HEK293 (cell line): ENCODE results near the gene CDON.

ENCODE experiments used
- GLI2 ChIP-seq: fragments of 450-650 bp; formaldehyde crosslinking; IDR thresholded peaks from 2 replicates; pipeline ENCODE4; 2017; ENCODE audit warnings: missing biosample characterization, missing genetic modification characterization, low read depth, borderline replicate concordance
- IKZF3 ChIP-seq: fragments of 450-650 bp; IDR thresholded peaks from 2 replicates; pipeline ENCODE4 v1.5.0; 2018; ENCODE audit warnings: missing biosample characterization, mild to moderate bottlenecking, missing genetic modification characterization, moderate library complexity
- KLF9 ChIP-seq: fragments of 450-650 bp; formaldehyde crosslinking; IDR thresholded peaks from 2 replicates; pipeline ENCODE4 v1.5.1; 2016; ENCODE audit warnings: missing biosample characterization, missing genetic modification characterization, low read depth
- PATZ1 ChIP-seq: fragments of 450-650 bp; formaldehyde crosslinking; IDR thresholded peaks from 2 replicates; pipeline ENCODE4 v1.5.1; 2016; ENCODE audit warnings: missing biosample characterization, missing genetic modification characterization
- PRDM1 ChIP-seq: fragments of 450-650 bp; formaldehyde crosslinking; IDR thresholded peaks from 2 replicates; pipeline ENCODE4; 2016; ENCODE audit warnings: missing biosample characterization, missing genetic modification characterization
- SALL2 ChIP-seq: fragments of 450-650 bp; formaldehyde crosslinking; IDR thresholded peaks from 2 replicates; pipeline ENCODE4 v1.5.0; 2017; ENCODE audit warnings: missing biosample characterization, mild to moderate bottlenecking, missing genetic modification characterization, borderline replicate concordance
- SCRT2 ChIP-seq: fragments of 450-650 bp; formaldehyde crosslinking; IDR thresholded peaks from 2 replicates; pipeline ENCODE4 v1.5.1; 2016; ENCODE audit warnings: missing biosample characterization, missing genetic modification characterization
- SP2 ChIP-seq: fragments of 450-650 bp; formaldehyde crosslinking; IDR thresholded peaks from 2 replicates; pipeline ENCODE4 v1.5.1; 2016; ENCODE audit warnings: missing biosample characterization, missing genetic modification characterization
- TCF7L2 ChIP-seq: IDR thresholded peaks from 2 replicates; pipeline ENCODE4 v1.6.1; 2011; ENCODE audit warnings: low read depth, mild to moderate bottlenecking, inconsistent platforms, low read length, moderate library complexity, borderline replicate concordance
- ZBTB17 ChIP-seq: fragments of 450-650 bp; formaldehyde crosslinking; IDR thresholded peaks from 2 replicates; pipeline ENCODE4 v1.5.1; 2016; ENCODE audit warnings: missing biosample characterization, missing genetic modification characterization
- ZFP37 ChIP-seq: fragments of 450-650 bp; formaldehyde crosslinking; IDR thresholded peaks from 2 replicates; pipeline ENCODE4 v1.5.1; 2016; ENCODE audit warnings: missing biosample characterization, missing genetic modification characterization
- ZIC2 ChIP-seq: fragments of 450-650 bp; formaldehyde crosslinking; IDR thresholded peaks from 2 replicates; pipeline ENCODE4 v1.5.1; 2016; ENCODE audit warnings: missing biosample characterization, missing genetic modification characterization
- ZNF133 ChIP-seq: fragments of 450-650 bp; formaldehyde crosslinking; IDR thresholded peaks from 2 replicates; pipeline ENCODE4 v1.5.1; 2016; ENCODE audit warnings: missing biosample characterization, missing genetic modification characterization
- ZNF155 ChIP-seq: fragments of 450-650 bp; formaldehyde crosslinking; IDR thresholded peaks from 2 replicates; pipeline ENCODE4 v1.5.1; 2016; ENCODE audit warnings: missing biosample characterization, missing genetic modification characterization
- ZNF157 ChIP-seq: fragments of 450-650 bp; formaldehyde crosslinking; IDR thresholded peaks from 2 replicates; pipeline ENCODE4 v1.5.1; 2016; ENCODE audit warnings: missing biosample characterization, missing genetic modification characterization
- ZNF16 ChIP-seq: fragments of 450-650 bp; formaldehyde crosslinking; IDR thresholded peaks from 2 replicates; pipeline ENCODE4 v1.5.1; 2016; ENCODE audit warnings: low read depth, missing biosample characterization, missing genetic modification characterization
- ZNF175 ChIP-seq: fragments of 450-650 bp; formaldehyde crosslinking; IDR thresholded peaks from 2 replicates; pipeline ENCODE4 v1.5.1; 2016; ENCODE audit warnings: missing biosample characterization, missing genetic modification characterization
- ZNF302 ChIP-seq: fragments of 450-650 bp; formaldehyde crosslinking; IDR thresholded peaks from 2 replicates; pipeline ENCODE4 v1.5.1; 2016; ENCODE audit warnings: missing biosample characterization, missing genetic modification characterization, low read depth
- ZNF398 ChIP-seq: fragments of 450-650 bp; formaldehyde crosslinking; IDR thresholded peaks from 2 replicates; pipeline ENCODE4 v1.5.1; 2017; ENCODE audit warnings: missing biosample characterization, missing genetic modification characterization
- ZNF426 ChIP-seq: fragments of 450-650 bp; formaldehyde crosslinking; IDR thresholded peaks from 2 replicates; pipeline ENCODE4 v1.5.1; 2017; ENCODE audit warnings: missing biosample characterization, missing genetic modification characterization, mild to moderate bottlenecking, inconsistent platforms, moderate library complexity
- ZNF488 ChIP-seq: fragments of 450-650 bp; formaldehyde crosslinking; IDR thresholded peaks from 2 replicates; pipeline ENCODE4 v1.5.1; 2016; ENCODE audit warnings: missing biosample characterization, missing genetic modification characterization
- ZNF529 ChIP-seq: fragments of 450-650 bp; formaldehyde crosslinking; IDR thresholded peaks from 2 replicates; pipeline ENCODE4 v1.5.1; 2017; ENCODE audit warnings: missing genetic modification characterization, missing biosample characterization; ENCODE audit not compliant: insufficient replicate concordance
- ZNF558 ChIP-seq: fragments of 450-650 bp; formaldehyde crosslinking; IDR thresholded peaks from 2 replicates; pipeline ENCODE4 v1.5.1; 2016; ENCODE audit warnings: missing biosample characterization, missing genetic modification characterization
- ZNF571 ChIP-seq: fragments of 450-650 bp; formaldehyde crosslinking; IDR thresholded peaks from 2 replicates; pipeline ENCODE4 v1.5.0; 2017; ENCODE audit warnings: missing biosample characterization, missing genetic modification characterization
- ZNF664 ChIP-seq: fragments of 450-650 bp; formaldehyde crosslinking; IDR thresholded peaks from 2 replicates; pipeline ENCODE4 v1.5.1; 2016; ENCODE audit warnings: missing biosample characterization, missing genetic modification characterization
- ZNF837 ChIP-seq: fragments of 450-650 bp; formaldehyde crosslinking; IDR thresholded peaks from 2 replicates; pipeline ENCODE4 v1.5.1; 2016; ENCODE audit warnings: missing biosample characterization, missing genetic modification characterization
- ZSCAN16 ChIP-seq: fragments of 450-650 bp; formaldehyde crosslinking; IDR thresholded peaks from 2 replicates; pipeline ENCODE4 v1.5.1; 2016; ENCODE audit warnings: missing biosample characterization, missing genetic modification characterization
- TF ChIP-seq, protein P1 (sequence below): fragments of 450-650 bp; formaldehyde crosslinking; IDR thresholded peaks from 2 replicates; pipeline ENCODE4 v1.5.1; 2016; ENCODE audit warnings: missing biosample characterization, missing genetic modification characterization
- TF ChIP-seq, protein P2 (sequence below): fragments of 450-650 bp; formaldehyde crosslinking; IDR thresholded peaks from 2 replicates; pipeline ENCODE4; 2016; ENCODE audit warnings: missing biosample characterization, missing genetic modification characterization
- TF ChIP-seq, protein P3 (sequence below): fragments of 450-650 bp; formaldehyde crosslinking; IDR thresholded peaks from 2 replicates; pipeline ENCODE4 v1.5.1; 2016; ENCODE audit warnings: missing biosample characterization, missing genetic modification characterization, low read depth

CDON gene

GRCh38 chr11:126061707-126062678 lies 673 bp downstream of the CDON start (continued):
- TF ChIP-seq IKZF3 = peak; percentile 50; the same call in 1 of the 2 replicates
- no peak for TF ChIP-seq ZNF302 (tag by site-specific recombination)
- no peak for TF ChIP-seq ZNF426 (tag by site-specific recombination)
- TF ChIP-seq SP2 (tag by site-specific recombination) = peak; percentile 6; the same call in 1 of the 2 replicates
- TF ChIP-seq ZNF133 (tag by site-specific recombination) = no peak
- TF ChIP-seq, protein P1, sequence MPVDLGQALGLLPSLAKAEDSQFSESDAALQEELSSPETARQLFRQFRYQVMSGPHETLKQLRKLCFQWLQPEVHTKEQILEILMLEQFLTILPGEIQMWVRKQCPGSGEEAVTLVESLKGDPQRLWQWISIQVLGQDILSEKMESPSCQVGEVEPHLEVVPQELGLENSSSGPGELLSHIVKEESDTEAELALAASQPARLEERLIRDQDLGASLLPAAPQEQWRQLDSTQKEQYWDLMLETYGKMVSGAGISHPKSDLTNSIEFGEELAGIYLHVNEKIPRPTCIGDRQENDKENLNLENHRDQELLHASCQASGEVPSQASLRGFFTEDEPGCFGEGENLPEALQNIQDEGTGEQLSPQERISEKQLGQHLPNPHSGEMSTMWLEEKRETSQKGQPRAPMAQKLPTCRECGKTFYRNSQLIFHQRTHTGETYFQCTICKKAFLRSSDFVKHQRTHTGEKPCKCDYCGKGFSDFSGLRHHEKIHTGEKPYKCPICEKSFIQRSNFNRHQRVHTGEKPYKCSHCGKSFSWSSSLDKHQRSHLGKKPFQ (tag by site-specific recombination) = no peak
- no peak for TF ChIP-seq ZNF16
- no peak for TF ChIP-seq ZSCAN16 (tag by site-specific recombination)
- no peak for TF ChIP-seq ZNF558 (tag by site-specific recombination)
- no peak for TF ChIP-seq GLI2 (tag by site-specific recombination)
- no peak for TF ChIP-seq ZNF155 (tag by site-specific recombination)
- no peak for TF ChIP-seq TCF7L2
- peak; percentile 50; the same call in 1 of the 2 replicates for TF ChIP-seq ZIC2 (tag by site-specific recombination)
- TF ChIP-seq ZNF529 (tag by site-specific recombination) = no peak
- TF ChIP-seq, protein P2, sequence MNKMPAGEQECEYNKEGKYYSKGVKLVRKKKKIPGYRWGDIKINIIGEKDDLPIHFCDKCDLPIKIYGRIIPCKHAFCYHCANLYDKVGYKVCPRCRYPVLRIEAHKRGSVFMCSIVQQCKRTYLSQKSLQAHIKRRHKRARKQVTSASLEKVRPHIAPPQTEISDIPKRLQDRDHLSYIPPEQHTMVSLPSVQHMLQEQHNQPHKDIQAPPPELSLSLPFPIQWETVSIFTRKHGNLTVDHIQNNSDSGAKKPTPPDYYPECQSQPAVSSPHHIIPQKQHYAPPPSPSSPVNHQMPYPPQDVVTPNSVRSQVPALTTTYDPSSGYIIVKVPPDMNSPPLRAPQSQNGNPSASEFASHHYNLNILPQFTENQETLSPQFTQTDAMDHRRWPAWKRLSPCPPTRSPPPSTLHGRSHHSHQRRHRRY (tag by site-specific recombination) = no peak
- no peak for TF ChIP-seq ZNF175 (tag by site-specific recombination)
- peak; percentile 15; the same call in 1 of the 2 replicates for TF ChIP-seq ZNF398
- TF ChIP-seq PRDM1 = peak; percentile 76; the same call in 1 of the 2 replicates
- TF ChIP-seq ZNF157 = no peak
- no peak for TF ChIP-seq KLF9 (tag by site-specific recombination)
- TF ChIP-seq ZBTB17 (tag by site-specific recombination) = peak; percentile 43; the same call in 1 of the 2 replicates
- TF ChIP-seq ZNF488 (tag by site-specific recombination) = no peak
- TF ChIP-seq ZFP37 (tag by site-specific recombination) = no peak
- TF ChIP-seq ZNF664 (tag by site-specific recombination) = no peak
- no peak for TF ChIP-seq SCRT2 (tag by site-specific recombination)
- TF ChIP-seq ZNF571 (tag by site-specific recombination) = no peak
- peak; percentile 71 for TF ChIP-seq PATZ1 (tag by site-specific recombination)
- TF ChIP-seq SALL2 = no peak
- no peak for TF ChIP-seq ZNF837 (tag by site-specific recombination)
- TF ChIP-seq, protein P3, sequence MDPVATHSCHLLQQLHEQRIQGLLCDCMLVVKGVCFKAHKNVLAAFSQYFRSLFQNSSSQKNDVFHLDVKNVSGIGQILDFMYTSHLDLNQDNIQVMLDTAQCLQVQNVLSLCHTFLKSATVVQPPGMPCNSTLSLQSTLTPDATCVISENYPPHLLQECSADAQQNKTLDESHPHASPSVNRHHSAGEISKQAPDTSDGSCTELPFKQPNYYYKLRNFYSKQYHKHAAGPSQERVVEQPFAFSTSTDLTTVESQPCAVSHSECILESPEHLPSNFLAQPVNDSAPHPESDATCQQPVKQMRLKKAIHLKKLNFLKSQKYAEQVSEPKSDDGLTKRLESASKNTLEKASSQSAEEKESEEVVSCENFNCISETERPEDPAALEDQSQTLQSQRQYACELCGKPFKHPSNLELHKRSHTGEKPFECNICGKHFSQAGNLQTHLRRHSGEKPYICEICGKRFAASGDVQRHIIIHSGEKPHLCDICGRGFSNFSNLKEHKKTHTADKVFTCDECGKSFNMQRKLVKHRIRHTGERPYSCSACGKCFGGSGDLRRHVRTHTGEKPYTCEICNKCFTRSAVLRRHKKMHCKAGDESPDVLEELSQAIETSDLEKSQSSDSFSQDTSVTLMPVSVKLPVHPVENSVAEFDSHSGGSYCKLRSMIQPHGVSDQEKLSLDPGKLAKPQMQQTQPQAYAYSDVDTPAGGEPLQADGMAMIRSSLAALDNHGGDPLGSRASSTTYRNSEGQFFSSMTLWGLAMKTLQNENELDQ = no peak
